GM20000 (cell line): ENCODE measurements around the gene BZW1.

Source experiments
- DNase-seq: peaks from one replicate; pipeline ENCODE4 v3.0.0; 2012; ENCODE audit warnings: low spot score
- CTCF ChIP-seq: IDR thresholded peaks from 2 replicates; pipeline ENCODE4 v1.5.1; 2012; ENCODE audit warnings: mild to moderate bottlenecking, control low read depth; ENCODE audit errors: extremely low read depth, missing control alignments

Gene BZW1

GRCh38 chr2:200851398-200852248 is 39.9 kb downstream of the BZW1 start:
- DNase-seq: no peak
- TF ChIP-seq CTCF: no peak

GRCh38 chr2:200852605-200853004 is 40.9 kb downstream of the BZW1 start:
- TF ChIP-seq CTCF: no peak
- DNase-seq: no peak

- TF ChIP-seq CTCF: no peak
- DNase-seq: no peak
These were observed 45.1 kb downstream of the BZW1 start for GRCh38 chr2:200856806-200857205.

- DNase-seq: no peak
- TF ChIP-seq CTCF: no peak
These were observed 48.5 kb downstream of the BZW1 start for GRCh38 chr2:200860092-200860795.

GRCh38 chr2:200861617-200862155 is 50.0 kb downstream of the BZW1 start:
- no peak for TF ChIP-seq CTCF
- no peak for DNase-seq

- peak; percentile 51 for DNase-seq
- TF ChIP-seq CTCF: no peak
These were observed 50.9 kb downstream of the BZW1 start for GRCh38 chr2:200862532-200863000.

- TF ChIP-seq CTCF: no peak
- DNase-seq: no peak
These were observed 52.1 kb downstream of the BZW1 start for GRCh38 chr2:200863782-200864175.
